HepG2 (cell line): ENCODE measurements around the gene BMF. TPM values are rescaled to one million over a fixed set of nuclear protein-coding genes. Genes with fewer than 3 reads are reported as not detected.

ENCODE experiments used
- CHD2 ChIP-seq: IDR thresholded peaks from 2 replicates; pipeline ENCODE4 v1.6.1; 2011; ENCODE audit warnings: low read depth, low read length, improper control_type of control experiment
- CREB3 ChIP-seq: sonication (generic); formaldehyde crosslinking; IDR thresholded peaks from 2 replicates; pipeline ENCODE4 v1.5.0; 2020; ENCODE audit warnings: missing genetic modification reagents
- FOXO4 ChIP-seq: sonication (generic); formaldehyde crosslinking; conservative IDR thresholded peaks from 2 replicates; pipeline ENCODE4 v1.8.1; 2023; ENCODE audit warnings: missing genetic modification reagents
- FOXP4 ChIP-seq: sonication (generic); formaldehyde crosslinking; IDR thresholded peaks from 2 replicates; pipeline ENCODE4 v1.4.0; 2020; ENCODE audit warnings: missing genetic modification reagents
- MYC ChIP-seq: sonication (generic); formaldehyde crosslinking; IDR thresholded peaks from 2 replicates; pipeline ENCODE4 v1.9.0; 2021; ENCODE audit warnings: missing genetic modification reagents, borderline replicate concordance
- PBX2 ChIP-seq: IDR thresholded peaks from 2 replicates; pipeline ENCODE4 v1.6.1; 2016; ENCODE audit warnings: control low read depth
- SOX13 ChIP-seq, 3 experiments: fragments of 450-650 bp in 1 of 3; sonication (generic) in 1 of 3; formaldehyde crosslinking in 1 of 3; IDR thresholded peaks in 2 of 3; conservative IDR thresholded peaks in 1 of 3; 2 replicates each; pipeline versions ENCODE4 v1.5.0 to v1.6.1; 2016 to 2020; ENCODE audit warnings: antibody characterized with exemption in 1 of 3, mild to moderate bottlenecking in 1 of 3, missing compliant biosample characterization in 1 of 3, missing genetic modification reagents in 1 of 3, moderate library complexity in 1 of 3
- ZBED4 ChIP-seq: sonication (generic); formaldehyde crosslinking; IDR thresholded peaks from 2 replicates; pipeline ENCODE4 v1.4.0; 2020; ENCODE audit warnings: missing genetic modification reagents, borderline replicate concordance
- ZNF224 ChIP-seq: sonication (generic); formaldehyde crosslinking; IDR thresholded peaks from 2 replicates; pipeline ENCODE4 v1.5.0; 2020; ENCODE audit warnings: mild to moderate bottlenecking, missing genetic modification reagents
- ZNF275 ChIP-seq: sonication (generic); formaldehyde crosslinking; IDR thresholded peaks from 2 replicates; pipeline ENCODE4 v1.8.0; 2022; ENCODE audit warnings: missing genetic modification reagents, mild to moderate bottlenecking, inconsistent platforms, borderline replicate concordance
- ZNF598 ChIP-seq: sonication (generic); formaldehyde crosslinking; IDR thresholded peaks from 2 replicates; pipeline ENCODE4 v1.5.1; 2020; ENCODE audit warnings: mild to moderate bottlenecking, missing genetic modification reagents, borderline replicate concordance
- ZXDC ChIP-seq: sonication (generic); formaldehyde crosslinking; IDR thresholded peaks from 2 replicates; pipeline ENCODE4 v1.5.0; 2020; ENCODE audit warnings: mild to moderate bottlenecking, missing genetic modification reagents
- polyA plus RNA-seq, 8 experiments: library from polyadenylated mRNA; depleted of rRNA in 3 of 8; stranded (reverse) in 7 of 8; unstranded in 1 of 8; fragments of >200 nt; fragmentation: Illumina TruSeq in 4 of 8; extraction: Trizol in 4 of 8; gene quantifications; 2 replicates each; pipeline versions ENCODE4 v1.2.1 to v1.2.3, GENCODE V29; 2011 to 2016; ENCODE audit warnings: low read depth in 4 of 8, missing spikeins in 1 of 8, mixed read lengths in 1 of 8; ENCODE audit not compliant: insufficient read depth in 1 of 8
- total RNA-seq, 5 experiments: library from RNA; depleted of rRNA; stranded (reverse); fragments of >200 nt; fragmentation: Illumina TruSeq; extraction: Trizol; gene quantifications; 2 replicates each; pipeline ENCODE4 v1.2.3, GENCODE V29; 2016; ENCODE audit warnings: low read depth in 1 of 5

Gene BMF
- total and polyA plus RNA-seq, 2 of the 13 experiments (the other 11 are each of a cell fraction or from before 2014, with no cell fraction given), result 8.7 to 15.9 TPM

GRCh38 chr15:40098489-40099261 lies 10.0 kb downstream of the BMF start (continued):
- TF ChIP-seq ZBED4, result peak; percentile 67; the same call in 1 of the 2 replicates
- peak; percentile 62; the same call in 1 of the 2 replicates for TF ChIP-seq MYC (CRISPR knock-in tag)
- no peak for TF ChIP-seq PBX2
- TF ChIP-seq ZNF224 (CRISPR knock-in tag), result 0 out of 2 replicates have a peak, but pooled peaks have one; percentile 46
- no peak for TF ChIP-seq FOXO4 (CRISPR knock-in tag)
- TF ChIP-seq CREB3 (CRISPR knock-in tag), result no peak
- 0 out of 2 replicates have a peak, but pooled peaks have one; percentile 41 for TF ChIP-seq ZNF275 (CRISPR knock-in tag)
- TF ChIP-seq SOX13 (IDR thresholded peaks at IDR 0.05), result peak; percentile 78; the same call in 1 of the 2 replicates
- peak in 1 of 2 experiments; percentile 86; a peak in 2 of 4 replicates for TF ChIP-seq SOX13 (CRISPR knock-in tag; conservative IDR thresholded peaks at IDR 0.05 in 1 of 2, IDR thresholded peaks at IDR 0.05 in 1 of 2)
- peak; percentile 95 for TF ChIP-seq FOXP4 (CRISPR knock-in tag)
- TF ChIP-seq ZNF598 (CRISPR knock-in tag), result no peak
- TF ChIP-seq ZXDC (CRISPR knock-in tag), result peak; percentile 43; the same call in 1 of the 2 replicates
- TF ChIP-seq CHD2, result peak; percentile 76
